GM03348 (cell line): Measurements from ENCODE around the gene AGAP1.

Source experiments
- DNase-seq: peaks from one replicate; pipeline ENCODE4 v3.0.0; 2012; ENCODE audit warnings: low spot score

AGAP1 gene

DNA sequence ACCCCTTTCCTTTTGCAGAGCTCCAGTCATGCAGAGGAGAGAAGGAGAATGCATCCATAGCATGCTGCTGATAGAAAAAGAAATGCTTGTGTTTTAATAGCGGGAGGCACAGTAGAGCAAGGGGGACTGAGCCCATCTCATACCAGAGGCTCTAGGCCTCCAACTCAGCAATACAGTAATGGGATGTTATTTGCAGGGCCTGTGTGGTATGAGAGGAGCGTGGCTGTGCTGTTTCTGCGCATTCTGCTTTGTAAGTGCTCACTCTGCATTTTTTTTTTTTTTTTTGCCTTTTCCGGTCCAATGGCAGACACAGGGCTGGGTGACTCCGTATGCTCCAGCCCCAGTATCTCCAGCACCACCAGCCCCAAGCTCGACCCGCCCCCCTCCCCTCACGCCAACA, 474.3 kb downstream of the AGAP1 start:
- no peak for DNase-seq

GRCh38 chr2:235968616-235969324, 474.9 kb downstream of the AGAP1 start:
- DNase-seq: no peak

GRCh38 chr2:235970204-235971040, 476.6 kb downstream of the AGAP1 start:
- no peak for DNase-seq

GRCh38 chr2:235976516-235976915, 482.7 kb downstream of the AGAP1 start:
- no peak for DNase-seq

DNA sequence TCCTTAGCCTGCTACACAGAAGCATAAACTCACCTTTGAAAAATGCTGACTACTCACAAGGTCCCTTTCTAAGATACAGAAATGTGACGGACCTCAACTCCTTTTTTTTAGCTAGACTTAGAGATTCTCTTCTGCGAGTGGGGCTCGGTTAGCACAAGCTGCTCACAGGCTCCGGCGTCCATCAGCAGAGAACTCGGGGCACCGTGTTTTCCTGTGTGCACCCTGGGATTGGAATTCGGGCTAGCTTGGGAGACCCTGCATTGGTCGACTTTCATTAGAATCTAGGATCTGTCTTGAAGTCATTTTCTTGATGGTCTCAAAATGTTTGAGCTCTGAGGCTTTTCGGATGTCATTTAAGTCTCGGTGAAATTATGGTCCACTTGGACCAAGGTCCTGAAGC, 483.1 kb downstream of the AGAP1 start:
- DNase-seq: no peak

- no peak for DNase-seq
Measured at GRCh38 chr2:235977445-235977844, 483.6 kb downstream of the AGAP1 start.

- no peak for DNase-seq
Measured at GRCh38 chr2:235978022-235978421, 484.2 kb downstream of the AGAP1 start.

- DNase-seq: no peak
Measured at GRCh38 chr2:235979037-235979436, 485.2 kb downstream of the AGAP1 start.

DNA sequence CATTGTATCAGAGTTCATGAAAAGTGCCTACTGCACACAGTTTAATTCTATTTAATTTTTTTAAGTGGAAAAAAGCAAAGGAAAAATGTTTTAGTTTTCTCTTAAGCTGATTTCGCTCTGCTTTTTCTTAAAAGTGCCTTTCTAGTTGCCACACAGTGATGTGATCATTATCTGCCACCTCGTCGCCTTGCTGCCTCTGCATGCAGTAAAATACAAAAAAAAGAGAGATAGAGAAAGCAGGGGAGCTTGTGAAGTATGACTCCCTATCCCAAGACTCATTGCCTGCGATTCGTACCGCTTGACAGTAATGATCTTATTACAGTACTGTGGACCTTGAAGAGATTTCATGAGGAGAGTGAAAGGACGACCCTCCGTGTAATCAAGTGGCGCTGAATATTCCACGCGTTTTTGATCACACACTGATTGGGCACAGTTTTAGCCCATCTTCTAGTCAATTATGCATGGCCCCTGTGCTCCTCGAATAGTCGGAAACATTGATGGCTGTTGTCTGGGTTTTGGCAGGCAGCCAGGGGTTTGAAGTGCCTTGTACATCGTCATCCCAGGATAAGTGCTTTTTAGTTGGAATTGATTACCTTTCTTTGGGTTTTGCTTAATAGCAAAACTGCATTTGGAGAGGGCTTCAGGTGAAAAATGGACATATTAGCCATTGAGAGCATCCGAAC, 486.1 kb downstream of the AGAP1 start:
- DNase-seq: no peak

DNA sequence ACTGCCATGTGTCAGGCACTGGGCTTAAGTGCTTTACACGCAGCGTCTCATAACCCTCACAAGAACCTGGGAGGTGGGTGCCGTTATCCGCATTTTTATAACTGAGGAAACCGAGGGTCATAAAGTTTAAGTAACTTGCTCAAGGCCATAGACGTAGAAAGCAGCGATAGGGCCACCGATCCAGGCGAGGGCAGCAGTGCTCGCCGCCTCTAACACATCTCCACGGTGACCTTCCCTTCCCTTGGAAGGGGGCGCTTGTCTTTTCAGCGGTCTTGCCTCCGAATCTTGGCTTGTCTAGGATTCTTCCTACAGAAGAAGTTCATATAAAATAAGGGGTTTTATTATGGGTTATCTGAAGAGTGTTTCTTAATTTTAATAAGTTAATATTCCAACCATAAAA, 487.8 kb downstream of the AGAP1 start:
- DNase-seq: no peak

GRCh38 chr2:235983016-235983415, 489.2 kb downstream of the AGAP1 start:
- DNase-seq: no peak

- no peak for DNase-seq
Measured at GRCh38 chr2:235984552-235984951, 490.7 kb downstream of the AGAP1 start.

GRCh38 chr2:235986361-235986760, 492.5 kb downstream of the AGAP1 start:
- no peak for DNase-seq

DNA sequence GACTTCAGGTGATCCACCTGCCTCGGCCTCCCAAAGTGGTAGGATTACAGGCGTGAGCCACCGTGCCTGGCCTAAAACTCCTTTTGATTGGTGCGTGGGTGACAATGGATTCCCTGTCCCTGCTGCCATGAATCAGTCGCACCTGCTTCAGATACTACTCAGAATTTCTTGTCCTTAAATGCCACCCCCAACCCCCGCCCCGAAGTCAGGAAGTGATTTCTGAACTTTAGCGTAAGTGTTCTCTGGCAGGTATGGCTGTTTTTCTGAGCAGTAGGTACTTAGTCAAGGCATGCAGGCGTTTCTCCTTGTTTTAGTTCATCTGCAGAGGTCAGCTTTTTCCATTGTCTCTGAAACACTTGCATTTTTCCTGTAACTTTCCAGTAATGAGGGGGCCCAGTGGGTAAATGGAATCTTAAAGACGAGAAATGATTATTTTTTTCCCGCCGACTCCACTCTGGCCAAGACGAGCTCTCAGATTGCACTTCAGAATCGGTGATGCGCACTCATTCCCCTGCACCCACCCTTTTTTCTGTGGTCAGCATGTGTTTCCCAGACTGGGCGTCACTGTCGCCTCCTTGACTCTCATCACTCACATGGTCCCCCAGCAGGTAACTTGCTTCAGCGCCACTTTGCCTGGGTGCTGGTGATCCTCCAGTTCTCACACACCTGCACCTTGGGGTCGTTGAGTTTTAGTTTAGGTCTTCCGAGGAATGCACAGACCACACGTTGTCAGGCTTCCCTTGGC, 494.6 kb downstream of the AGAP1 start:
- no peak for DNase-seq

- no peak for DNase-seq
Measured at GRCh38 chr2:235989591-235989990, 495.7 kb downstream of the AGAP1 start.

- no peak for DNase-seq
Measured at GRCh38 chr2:235990344-235990743, 496.5 kb downstream of the AGAP1 start.

DNA sequence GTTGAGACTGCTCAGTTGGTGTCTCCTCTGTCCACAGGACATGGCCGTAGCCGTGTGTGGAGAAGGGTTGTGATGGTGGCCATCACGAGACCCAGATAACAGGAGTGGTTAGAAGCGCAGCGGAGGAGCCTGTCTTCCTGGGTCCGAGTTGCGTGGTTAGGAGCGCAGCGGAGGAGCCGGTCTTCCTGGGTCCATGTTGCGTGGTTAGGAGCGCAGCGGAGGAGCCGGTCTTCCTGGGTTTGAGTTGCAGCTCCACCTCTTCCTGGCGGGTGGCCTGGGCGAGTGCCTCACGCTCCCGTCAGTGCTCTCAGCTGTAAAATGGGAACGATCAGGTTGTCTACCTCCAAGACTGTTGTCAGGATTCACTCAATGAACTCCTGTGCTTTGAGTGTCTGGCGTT, 498.2 kb downstream of the AGAP1 start:
- DNase-seq: no peak

DNA sequence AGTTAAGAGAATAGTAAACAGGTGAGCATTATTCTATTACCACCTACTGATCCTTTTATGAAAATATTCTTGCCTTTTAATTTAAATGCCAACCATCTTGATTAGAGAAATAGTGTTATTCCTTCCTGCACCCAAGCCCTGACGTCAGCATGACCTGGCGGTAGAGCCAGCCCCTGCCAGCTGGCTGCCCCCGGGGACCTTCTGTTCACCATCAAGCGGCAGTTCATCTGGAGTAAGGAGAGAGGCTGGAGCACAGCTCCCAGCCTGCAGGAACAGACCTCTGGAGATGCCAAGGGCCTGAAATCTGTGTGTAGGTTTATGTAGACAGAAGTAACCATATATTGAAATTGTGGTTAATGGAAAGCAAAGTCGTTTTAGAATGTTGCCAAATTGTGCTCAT, 502.6 kb downstream of the AGAP1 start:
- no peak for DNase-seq

GRCh38 chr2:235999011-235999410, 505.2 kb downstream of the AGAP1 start:
- no peak for DNase-seq

DNA sequence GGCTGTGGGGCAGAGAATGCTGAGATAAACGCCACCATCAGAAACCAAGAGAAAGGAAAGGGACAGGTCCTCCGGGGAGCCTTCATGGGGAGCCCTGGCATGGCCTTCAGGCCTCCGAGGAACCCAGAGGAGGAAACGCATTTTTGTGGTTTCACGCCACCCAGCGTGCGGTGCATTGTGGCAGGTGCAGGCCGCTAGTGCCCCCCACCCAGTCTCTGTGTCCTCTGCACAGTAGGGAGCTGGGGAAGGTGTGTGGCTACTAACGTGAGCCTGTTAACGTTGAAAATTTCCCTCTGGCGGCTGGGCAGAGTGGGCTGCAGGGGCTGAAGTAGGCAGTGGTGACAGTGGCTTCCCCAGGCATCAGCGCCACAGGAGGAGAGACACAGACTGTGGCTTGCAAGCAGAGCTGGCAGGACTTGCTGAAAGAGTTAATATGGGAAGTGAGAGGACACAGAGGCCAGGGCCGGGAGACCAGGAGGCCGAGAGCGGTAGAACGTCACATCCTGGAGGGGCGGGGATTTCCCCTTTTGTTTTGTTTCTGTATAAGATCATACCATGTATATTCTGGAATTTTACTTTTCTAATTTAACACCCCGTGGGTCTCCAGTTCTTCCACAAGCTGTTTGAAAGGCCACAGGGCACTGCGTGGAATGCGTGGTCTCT, 507.5 kb downstream of the AGAP1 start:
- DNase-seq: no peak

DNA sequence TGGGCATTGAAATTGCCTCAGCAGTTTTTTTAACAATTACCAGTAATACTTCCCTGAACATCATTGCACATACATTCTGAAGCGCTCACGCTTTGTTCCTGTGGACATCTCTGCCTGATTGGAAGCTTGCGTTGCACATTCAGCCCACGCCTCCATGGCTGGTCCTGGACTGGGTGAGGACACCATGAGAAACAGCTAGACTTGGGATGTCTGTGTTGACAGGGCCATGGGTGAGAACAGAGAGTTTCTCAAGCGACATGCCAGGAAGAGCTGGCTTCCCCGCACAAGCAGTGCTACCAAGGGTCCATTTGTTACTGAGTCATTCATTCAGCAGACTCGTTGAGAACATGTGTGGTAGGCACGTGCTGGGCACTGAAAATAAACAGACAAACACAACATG, 508.0 kb downstream of the AGAP1 start:
- no peak for DNase-seq

- DNase-seq: peak; percentile 25
Measured at GRCh38 chr2:236008006-236008405, 514.2 kb downstream of the AGAP1 start.
